GM12878 (cell line): ENCODE measurements around the gene TOMM40.

Experiments used
- BMI1 ChIP-seq: fragments of 450-650 bp; IDR thresholded peaks from 2 replicates; pipeline ENCODE4 v1.6.1; 2016; ENCODE audit warnings: mild to moderate bottlenecking, moderate library complexity, borderline replicate concordance
- CTCF ChIP-seq, 3 experiments: IDR thresholded peaks in 2 of 3; conservative IDR thresholded peaks in 1 of 3; 2 replicates each; pipeline ENCODE4 v1.5.1; 2011; ENCODE audit warnings: low read depth in 3 of 3, low read length in 3 of 3, mild to moderate bottlenecking in 3 of 3, control low read depth in 2 of 3, moderate library complexity in 2 of 3, inconsistent platforms in 1 of 3, mixed read lengths in 1 of 3; ENCODE audit not compliant: control insufficient read depth in 2 of 3, insufficient read depth in 1 of 3; ENCODE audit errors: extremely low read depth in 1 of 3
- EED ChIP-seq: sonication (generic); IDR thresholded peaks from 2 replicates; pipeline ENCODE4 v1.6.1; 2016; ENCODE audit warnings: antibody characterized with exemption, low read depth
- ETV6 ChIP-seq, 2 experiments: fragments of 450-650 bp in 1 of 2; IDR thresholded peaks in 1 of 2; conservative IDR thresholded peaks in 1 of 2; 2 replicates each; pipeline ENCODE4 v1.6.1; 2014; ENCODE audit warnings: antibody characterized with exemption in 1 of 2, borderline replicate concordance in 1 of 2, low read depth in 1 of 2, mild to moderate bottlenecking in 1 of 2, moderate library complexity in 1 of 2
- GATAD2B ChIP-seq: fragments of 450-650 bp; conservative IDR thresholded peaks from 2 replicates; pipeline ENCODE4 v1.6.1; 2017; ENCODE audit warnings: low read depth, mild to moderate bottlenecking, moderate library complexity
- POLR2A ChIP-seq: IDR thresholded peaks from 2 replicates; pipeline ENCODE4 v1.6.1; 2011; ENCODE audit warnings: low read depth, mild to moderate bottlenecking, low read length
- RCOR1 ChIP-seq: conservative IDR thresholded peaks from 2 replicates; pipeline ENCODE4 v1.6.1; 2012; ENCODE audit warnings: low read depth, low read length, improper control_type of control experiment
- REST ChIP-seq: IDR thresholded peaks from 2 replicates; pipeline ENCODE4 v1.6.1; 2012; ENCODE audit warnings: mild to moderate bottlenecking, low read depth, low read length
- USF1 ChIP-seq: IDR thresholded peaks from 2 replicates; pipeline ENCODE4 v1.6.1; 2011; ENCODE audit warnings: borderline replicate concordance, low read depth, mild to moderate bottlenecking, moderate library complexity, mixed read lengths, low read length; ENCODE audit not compliant: insufficient read depth; ENCODE audit errors: extremely low read length

GRCh38 chr19:44907613-44908012 lies 16.6 kb downstream of the TOMM40 start:
- TF ChIP-seq GATAD2B (no peak), BMI1 (no peak), CTCF (IDR thresholded peaks at IDR 0.05 in 2 of 3, conservative IDR thresholded peaks at IDR 0.05 in 1 of 3; ENCODE audit: control insufficient read depth in 2 of 3, extremely low read depth in 1 of 3, insufficient read depth in 1 of 3, low read depth in 3 of 3, low read length in 3 of 3) (no peak), EED (no peak), POLR2A (no peak), RCOR1 (no peak), USF1 (no peak), ETV6 (conservative IDR thresholded peaks at IDR 0.05 in 1 of 2, IDR thresholded peaks at IDR 0.05 in 1 of 2; ENCODE audit: borderline replicate concordance in 1 of 2, low read depth in 1 of 2) (no peak), REST (no peak)
